Measurements from ENCODE around the gene PARP14.

- TF ChIP-seq POLR2A (IDR thresholded peaks at IDR 0.05; ENCODE audit: extremely low read depth, insufficient read length) (no peak), CTCF (IDR thresholded peaks at IDR 0.05; ENCODE audit: low read depth, low read length) (no peak)
Measured at GRCh38 chr3:122665226-122665786, 15.3 kb upstream of the PARP14 start.

Measured in NB4 (cell line).